GM12873 (cell line): ENCODE measurements around the gene CACNG1.

ENCODE experiments used
- CTCF ChIP-seq: IDR thresholded peaks from 2 replicates; pipeline ENCODE4 v1.5.1; 2012; ENCODE audit warnings: low read depth, mild to moderate bottlenecking, moderate library complexity, low read length, control low read depth; ENCODE audit not compliant: insufficient read depth; ENCODE audit errors: missing control alignments

Gene CACNG1

GRCh38 chr17:67053438-67054000 is 9.2 kb downstream of the CACNG1 start:
- no peak for TF ChIP-seq CTCF

DNA sequence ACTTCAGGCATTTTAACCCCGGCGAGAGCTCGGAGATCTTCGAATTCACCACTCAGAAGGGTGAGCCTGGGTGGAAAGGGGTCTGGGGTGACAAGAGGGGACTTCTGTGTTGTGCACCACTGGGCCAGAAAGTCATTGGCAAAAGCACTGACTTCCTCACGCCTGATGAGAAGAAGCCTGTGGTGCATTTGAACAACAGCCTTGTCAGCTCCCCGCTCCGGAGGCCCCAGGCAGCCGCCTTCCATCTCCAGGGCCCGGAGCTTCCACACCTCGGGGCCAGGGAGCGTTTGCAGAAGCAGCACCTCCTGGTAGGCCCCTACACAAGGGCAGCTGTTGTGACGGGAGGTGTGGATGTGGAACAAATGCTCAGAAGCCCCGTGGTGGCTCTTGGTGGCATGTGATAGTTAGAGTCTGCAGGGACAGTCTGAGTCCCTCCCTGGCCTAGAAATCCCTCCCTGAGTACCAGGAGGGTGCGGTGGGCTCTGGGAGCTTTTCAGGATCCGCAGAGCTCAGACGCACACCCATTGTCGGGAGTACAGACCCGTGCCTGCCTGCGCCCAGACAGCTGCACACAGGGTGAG is 9.7 kb downstream of the CACNG1 start:
- TF ChIP-seq CTCF: no peak

DNA sequence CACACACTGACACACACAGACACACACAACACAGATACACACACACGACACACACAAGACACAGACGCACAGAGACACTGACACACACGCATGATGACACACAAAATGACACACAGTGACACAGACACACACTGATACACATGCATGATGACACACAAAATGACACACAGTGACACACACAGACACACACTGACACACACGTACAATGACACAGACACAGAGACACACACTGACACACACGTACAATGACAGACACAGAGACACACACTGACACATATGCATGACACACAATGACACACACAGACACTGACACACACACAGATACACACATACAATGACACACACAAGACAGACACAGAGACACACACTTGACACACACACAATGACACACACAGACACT is 10.3 kb downstream of the CACNG1 start:
- TF ChIP-seq CTCF: no peak

- TF ChIP-seq CTCF: no peak
These were observed 10.7 kb downstream of the CACNG1 start for GRCh38 chr17:67055041-67055443.

DNA sequence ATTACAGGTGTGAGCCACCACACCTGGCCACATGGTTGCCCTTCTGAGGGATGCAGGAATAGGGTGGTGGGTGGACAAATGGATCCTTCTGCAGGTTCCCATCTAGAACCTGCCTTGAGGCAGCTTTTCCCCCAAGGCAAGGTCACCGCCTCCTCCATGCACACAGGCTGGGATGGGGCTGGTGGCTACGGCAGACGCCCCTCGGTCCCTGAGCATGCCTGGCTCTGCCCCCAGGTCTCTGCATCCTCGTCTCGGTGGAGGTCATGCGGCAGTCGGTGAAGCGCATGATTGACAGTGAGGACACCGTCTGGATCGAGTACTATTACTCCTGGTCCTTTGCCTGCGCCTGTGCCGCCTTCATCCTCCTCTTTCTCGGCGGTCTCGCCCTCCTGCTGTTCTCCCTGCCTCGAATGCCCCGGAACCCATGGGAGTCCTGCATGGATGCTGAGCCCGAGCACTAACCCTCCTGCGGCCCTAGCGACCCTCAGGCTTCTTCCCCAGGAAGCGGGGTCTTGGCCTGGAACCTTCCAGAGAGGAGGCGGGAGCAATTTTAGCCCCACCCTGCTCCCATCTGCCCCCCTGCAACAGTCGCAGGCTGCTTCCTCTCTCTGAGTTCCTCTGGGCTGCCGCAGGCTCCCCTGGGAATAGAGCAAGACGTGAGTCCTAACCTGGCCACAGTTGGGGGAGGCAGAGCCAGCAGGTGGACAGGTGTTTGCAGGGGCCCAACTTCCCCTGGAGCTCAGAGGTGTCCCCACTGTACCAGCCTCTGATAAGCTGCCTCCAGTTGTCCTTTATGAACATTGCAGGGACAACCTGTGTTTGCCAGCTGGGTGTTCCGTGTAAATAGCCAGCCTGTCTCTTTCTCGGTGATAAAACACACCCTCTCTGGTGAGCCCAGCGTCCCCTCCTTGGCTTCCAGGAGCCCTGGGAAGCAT is 11.7 kb downstream of the CACNG1 start:
- no peak for TF ChIP-seq CTCF

DNA sequence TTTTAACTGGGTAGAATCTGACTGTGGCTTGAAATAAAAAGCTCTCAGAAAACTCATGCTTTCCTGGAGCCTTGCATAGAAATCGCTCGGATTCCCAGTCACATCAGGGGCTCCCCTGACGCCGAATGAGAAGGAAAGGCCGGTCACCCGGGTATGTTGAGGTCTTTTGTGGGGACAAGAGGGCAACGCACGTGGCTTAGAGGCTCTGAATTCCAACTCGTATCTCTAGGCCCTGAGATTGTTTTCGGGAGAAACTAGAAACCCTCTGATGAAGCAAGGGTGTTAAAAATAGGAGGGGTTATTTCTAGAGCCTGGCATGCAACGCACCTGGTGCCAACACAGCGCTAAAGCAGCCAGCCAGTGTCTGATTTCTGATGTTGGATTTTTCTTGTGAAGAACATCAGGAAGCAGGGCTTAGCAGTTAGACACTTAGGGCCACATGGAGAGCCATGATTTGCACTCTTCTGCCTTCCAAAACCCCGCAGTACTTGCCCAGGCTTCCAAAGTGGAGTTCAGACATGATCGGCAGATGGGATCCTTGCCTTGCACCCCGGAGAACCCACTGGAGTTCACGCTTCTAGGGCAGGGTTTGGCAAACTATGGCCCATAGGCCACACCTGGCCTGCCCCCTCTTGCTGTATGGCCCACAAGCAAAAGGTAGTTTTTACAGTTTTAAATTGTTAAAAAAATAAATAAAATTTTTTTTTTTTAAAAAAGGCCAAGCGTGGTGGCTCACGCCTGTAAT is 12.6 kb downstream of the CACNG1 start:
- TF ChIP-seq CTCF: no peak

- TF ChIP-seq CTCF: no peak
These were observed 13.7 kb downstream of the CACNG1 start for GRCh38 chr17:67058036-67058435.
